Stimulated activated CD4-positive, alpha-beta T cell treated with anti-CD3 and anti-CD28 coated beads, Interleukin-12 subunit alpha, Interleukin-12 subunit beta, amount 100 ng/mL, for 48 hours (primary cell): ENCODE results near the gene COL19A1.
"Not testable (repeated sequence)": the region's sequence is repeated elsewhere in the genome, so short reads cannot be mapped to it uniquely, and the experiment has no call there.

Experiments used
- DNase-seq, 3 donors: peaks; one replicate each; pipeline ENCODE4 v3.0.0-alpha.2; 2020; ENCODE audit warnings: low read depth in 2 of 3, low spot score in 1 of 3

Gene COL19A1

GRCh38 chr6:69900869-69901268, 34.5 kb downstream of the COL19A1 start:
- DNase-seq: no peak

GRCh38 chr6:69901361-69901760, 35.0 kb downstream of the COL19A1 start:
- no peak for DNase-seq

DNA sequence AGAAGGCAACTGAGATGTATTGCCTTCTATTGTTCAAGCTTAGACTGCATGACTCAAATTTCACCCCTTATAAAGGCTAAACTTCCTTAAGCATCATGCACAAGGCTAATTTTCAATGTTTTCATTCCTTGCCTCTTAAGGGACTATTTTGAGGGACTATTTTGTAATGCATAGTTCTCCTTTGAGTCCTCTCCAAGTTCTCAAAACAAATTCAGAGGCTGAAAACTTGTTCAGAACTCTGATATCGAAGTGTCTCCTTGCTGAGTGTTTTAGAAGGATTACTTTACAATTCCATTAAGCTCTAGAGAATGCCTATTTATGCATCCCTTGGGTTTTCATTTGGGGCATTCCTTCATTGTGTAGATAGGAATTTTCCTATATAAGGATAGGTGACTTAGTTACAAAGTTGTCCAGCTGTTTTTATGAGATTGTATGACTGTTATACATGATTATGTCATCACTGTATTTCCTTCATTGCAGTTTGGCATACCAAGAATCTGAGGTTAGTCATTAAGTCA, 41.7 kb downstream of the COL19A1 start:
- DNase-seq: no peak

- DNase-seq: no peak
These were observed 47.0 kb downstream of the COL19A1 start for GRCh38 chr6:69913361-69913760.

DNA sequence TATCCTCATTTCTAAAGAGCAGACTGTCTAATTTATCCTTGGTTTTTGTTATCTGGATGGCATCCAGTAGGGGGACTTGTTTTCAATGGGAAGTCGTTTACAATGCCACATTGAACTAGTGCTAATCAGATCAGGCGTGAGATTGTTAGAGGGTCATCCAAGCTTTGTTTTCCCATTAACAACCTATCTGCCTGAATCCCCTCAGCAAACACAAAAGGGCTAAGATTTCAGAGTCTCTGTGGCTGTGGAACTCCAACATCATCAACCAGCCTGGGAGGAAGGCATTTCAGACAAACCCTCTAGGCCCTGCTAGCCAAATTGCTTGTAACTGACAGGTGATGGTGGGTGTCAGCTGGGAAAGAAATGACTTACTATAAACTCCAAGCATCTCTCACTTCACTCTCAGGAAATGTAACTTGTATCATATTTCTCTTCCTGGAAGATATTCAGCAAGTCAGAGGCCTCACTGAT, 47.7 kb downstream of the COL19A1 start:
- no peak for DNase-seq

DNA sequence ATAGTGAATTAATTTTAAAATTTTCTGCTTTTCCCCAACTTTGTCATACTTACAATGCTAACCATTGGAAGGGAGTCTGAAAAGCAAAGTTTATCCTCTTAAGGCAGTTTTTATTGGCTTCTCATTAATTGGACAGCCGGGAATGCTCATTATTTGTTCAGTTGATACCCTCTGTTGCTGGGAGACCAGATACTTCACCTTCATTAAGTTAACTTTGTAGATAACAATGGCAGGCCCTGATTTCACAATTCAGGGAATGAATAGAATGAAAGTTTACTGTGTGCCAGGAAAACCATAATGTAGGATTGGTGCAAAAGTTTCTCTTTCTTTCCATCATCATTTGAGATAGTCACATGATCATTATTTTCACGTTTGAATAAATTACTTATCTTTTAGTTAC, 49.0 kb downstream of the COL19A1 start:
- DNase-seq: no peak

GRCh38 chr6:69917834-69918233, 51.5 kb downstream of the COL19A1 start:
- DNase-seq: peak in 2 of 3 donors; percentile 8 to 20

DNA sequence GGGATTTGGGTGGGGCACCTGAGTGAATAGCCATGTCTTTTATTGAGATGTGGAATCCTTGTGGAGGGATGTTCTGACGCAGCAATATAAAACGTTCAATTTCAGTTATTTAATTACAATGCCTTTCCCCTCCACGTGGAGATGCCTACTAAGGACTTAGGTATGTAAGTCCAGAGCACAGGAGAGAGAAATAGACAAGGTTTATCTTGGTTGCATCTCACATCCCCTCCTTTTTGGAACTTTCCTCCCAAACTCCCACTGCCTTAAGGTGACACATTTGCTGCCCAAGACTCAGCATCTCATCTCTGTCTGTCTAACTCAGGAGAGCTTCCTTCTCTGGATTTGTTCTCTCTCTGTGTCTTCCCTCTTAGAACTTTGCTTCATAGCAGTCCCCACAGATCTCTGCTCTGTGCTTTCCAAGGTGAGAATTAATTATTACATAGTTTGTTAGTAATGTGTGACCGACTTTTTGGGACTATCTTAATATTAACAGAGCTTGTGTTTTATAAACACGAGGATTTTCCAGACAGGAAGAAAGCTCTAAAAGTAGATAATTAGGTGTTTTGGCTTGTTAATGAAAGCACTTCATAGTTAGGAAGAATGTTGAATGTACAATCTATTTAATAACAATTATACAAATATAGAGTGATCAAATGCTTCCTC, 52.6 kb downstream of the COL19A1 start:
- DNase-seq: no peak

DNA sequence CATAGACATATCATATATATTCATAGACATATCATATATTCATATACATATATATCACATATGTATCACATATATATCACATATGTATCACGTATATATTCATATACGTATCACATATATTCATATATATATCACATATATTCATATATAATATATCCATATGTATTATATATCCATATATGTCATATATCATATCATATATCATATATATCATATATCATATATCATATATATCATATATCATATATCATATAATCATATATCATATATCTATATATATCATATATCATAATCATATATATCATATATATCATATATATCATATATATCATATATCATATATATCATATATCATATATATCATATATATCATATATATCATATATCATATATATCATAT, 54.7 kb downstream of the COL19A1 start:
- not testable (repeated sequence) for DNase-seq

DNA sequence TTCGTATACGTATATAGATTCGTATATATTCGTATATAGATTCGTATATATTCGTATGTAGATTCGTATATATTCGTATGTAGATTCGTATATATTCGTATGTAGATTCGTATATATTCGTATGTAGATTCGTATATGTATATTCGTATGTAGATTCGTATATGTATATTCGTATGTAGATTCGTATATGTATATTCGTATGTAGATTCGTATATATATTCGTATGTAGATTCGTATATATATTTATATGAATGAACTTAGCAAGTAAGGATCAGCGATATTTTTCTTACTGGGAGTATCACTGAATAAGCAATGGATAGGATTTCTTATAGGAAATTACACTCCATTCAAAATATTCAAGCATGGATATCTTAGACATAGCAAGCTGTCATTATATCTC, 55.3 kb downstream of the COL19A1 start:
- not testable (repeated sequence) for DNase-seq

GRCh38 chr6:69926745-69927144, 60.4 kb downstream of the COL19A1 start:
- no peak for DNase-seq

DNA sequence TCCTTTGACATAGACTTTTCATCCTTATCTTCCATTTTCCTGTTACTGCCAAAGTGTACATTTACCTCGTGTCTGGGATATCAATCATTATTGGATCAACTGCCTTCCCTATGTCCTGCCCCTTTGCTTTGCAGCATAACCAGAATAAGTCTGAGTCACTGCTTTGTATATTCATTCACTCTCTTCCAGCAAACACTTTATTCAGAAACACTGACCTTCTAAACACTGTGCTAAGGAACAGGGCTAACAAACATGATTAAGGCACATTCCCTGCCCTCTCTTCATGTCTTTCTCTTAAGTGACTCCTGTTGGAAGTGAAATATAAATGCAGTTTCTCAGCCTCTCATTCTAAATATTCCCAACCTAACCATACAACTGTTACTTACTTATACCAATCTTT, 66.9 kb downstream of the COL19A1 start:
- no peak for DNase-seq

- DNase-seq: no peak
These were observed 68.7 kb downstream of the COL19A1 start for GRCh38 chr6:69935079-69935478.

DNA sequence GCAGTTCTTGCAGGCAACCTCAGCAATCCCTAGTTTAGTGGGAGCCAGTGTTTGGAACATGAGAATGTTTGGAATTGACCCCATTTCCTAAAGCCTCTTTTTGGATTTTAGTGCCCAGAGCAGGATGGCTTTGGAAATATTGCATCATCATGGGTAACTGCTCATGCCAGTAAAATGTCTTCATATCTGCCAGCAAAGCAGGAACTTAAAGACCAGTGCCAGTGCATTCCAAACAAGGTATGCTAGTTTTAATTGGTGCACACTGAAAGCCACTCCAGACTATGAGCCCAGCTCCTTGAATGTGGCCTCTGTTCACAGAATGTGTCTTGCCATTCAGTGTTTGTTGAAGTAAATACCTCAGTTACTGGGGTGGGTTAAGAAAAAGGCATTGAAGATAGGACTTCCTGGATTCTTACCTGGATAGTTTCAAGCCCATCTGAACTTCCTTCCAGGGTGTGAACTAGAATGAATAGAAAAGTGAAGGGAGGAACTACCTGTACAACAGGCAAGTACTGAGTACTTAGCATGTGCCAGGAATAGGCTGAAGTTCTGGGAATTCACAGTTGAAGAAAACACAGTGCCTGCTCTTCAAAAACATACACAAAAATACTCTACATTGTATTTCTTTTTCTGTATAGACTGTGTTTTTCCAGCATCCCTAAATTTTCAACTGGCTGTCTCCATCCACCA, 70.5 kb downstream of the COL19A1 start:
- no peak for DNase-seq

DNA sequence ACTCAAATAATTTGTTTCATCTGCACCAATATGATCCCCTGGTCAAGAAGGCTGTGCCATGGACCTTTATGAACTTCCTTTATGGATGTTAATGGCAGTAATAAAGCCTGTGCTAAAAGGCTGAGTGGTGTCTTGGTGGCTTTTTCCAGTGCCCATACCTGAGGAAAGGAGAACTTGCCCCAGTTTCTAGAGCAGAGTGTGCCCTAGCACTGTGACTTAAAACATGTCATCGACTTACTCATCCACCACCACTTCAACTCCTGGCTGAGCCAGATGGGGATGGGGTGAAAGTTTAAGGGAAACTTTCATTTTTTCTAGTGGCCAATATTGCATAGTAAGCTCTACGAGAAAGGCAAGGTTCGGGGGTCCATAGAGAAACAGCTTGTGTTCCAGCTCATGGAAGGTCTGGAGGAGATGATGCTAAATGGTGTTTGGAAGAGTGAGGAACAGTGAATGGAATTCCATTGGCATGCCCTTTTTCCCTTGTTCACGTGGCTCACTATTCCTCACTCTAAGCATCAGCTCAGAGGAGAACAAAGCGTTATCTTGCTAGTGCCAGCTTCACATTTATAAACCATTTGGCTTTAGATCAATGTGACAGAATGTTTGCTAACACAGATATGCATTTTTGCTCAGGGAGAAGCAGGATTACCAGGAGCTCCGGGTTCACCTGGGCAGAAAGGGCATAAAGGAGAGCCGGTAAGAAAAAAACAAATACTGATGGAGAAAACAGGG, 71.2 kb downstream of the COL19A1 start:
- DNase-seq: no peak

DNA sequence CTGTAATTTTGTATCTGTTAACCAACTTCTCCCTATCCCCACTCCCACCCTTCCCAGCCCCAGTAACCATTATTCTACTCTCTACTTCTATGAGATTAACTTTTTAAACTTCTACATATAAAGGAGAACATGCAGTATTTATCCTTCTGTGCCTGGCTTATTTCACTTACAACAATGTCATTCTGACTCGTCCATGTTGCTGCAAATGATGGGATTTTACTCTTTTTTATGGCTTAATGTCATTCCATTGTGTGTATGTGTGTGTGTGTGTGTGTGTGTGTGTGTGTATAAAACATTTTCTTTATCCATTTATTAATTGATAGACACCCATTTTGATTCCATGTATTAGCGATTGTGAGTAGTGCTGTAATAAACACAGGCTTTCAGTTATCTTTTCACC, 76.1 kb downstream of the COL19A1 start:
- DNase-seq: no peak

GRCh38 chr6:69945192-69945591, 78.8 kb downstream of the COL19A1 start:
- no peak for DNase-seq

- no peak for DNase-seq
These were observed 82.2 kb downstream of the COL19A1 start for GRCh38 chr6:69948479-69949114.

DNA sequence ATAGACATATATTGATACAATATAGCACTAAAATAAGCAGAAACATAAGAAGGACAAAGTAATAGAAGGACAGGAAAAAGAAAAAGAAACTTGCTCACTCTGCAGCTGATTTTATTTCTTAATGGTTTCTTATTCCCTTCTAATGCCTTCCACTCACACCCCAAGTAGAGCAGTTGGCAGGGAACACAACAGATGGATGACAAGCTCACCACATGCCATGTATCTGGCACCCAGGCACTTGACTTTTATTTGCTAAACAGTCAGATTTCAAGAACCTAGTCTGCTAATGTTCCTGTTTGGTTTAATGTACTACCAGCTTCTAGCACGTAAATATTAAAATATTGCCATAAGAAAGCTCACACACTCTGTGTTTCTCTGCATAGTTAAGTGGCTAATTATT, 87.1 kb downstream of the COL19A1 start:
- DNase-seq: no peak

DNA sequence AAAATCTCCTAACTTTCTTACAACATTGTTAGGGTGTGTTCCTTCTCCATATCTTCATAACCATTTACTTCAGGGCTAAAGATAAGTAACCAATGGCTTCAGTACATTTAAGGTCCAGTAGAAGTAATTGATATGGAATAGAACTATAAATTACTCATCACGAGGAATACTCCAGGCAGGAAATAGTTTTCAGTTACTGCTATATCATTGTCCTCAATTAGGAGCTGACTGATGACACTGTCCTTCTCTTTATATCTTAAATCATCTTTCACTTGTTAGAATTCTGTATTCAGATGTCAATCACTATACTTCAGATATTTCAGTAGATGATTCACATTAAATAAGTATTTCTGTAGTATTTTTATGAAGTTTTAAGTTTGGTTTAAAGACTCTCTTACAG, 88.4 kb downstream of the COL19A1 start:
- no peak for DNase-seq

GRCh38 chr6:69957985-69958559, 91.7 kb downstream of the COL19A1 start:
- DNase-seq: no peak
